Fibroblast of upper back skin (primary cell): ENCODE data around the gene CPS1.

Source experiments
- DNase-seq: peaks from one replicate; pipeline ENCODE4 v3.0.0-alpha.2; 2013

The CPS1 gene

GRCh38 chr2:210713122-210713521 lies 156.7 kb downstream of the CPS1 start:
- DNase-seq: no peak

- no peak for DNase-seq
These were observed 159.2 kb downstream of the CPS1 start for GRCh38 chr2:210715560-210716082.

GRCh38 chr2:210718503-210718902 lies 162.1 kb downstream of the CPS1 start:
- DNase-seq: no peak

- no peak for DNase-seq
These were observed 165.7 kb downstream of the CPS1 start for GRCh38 chr2:210722092-210722491.

- DNase-seq: no peak
These were observed 171.2 kb downstream of the CPS1 start for GRCh38 chr2:210727549-210727948.
